A549 treated with AZD9567 at 1 μM for 4 hours (cell line): ENCODE measurements around the gene RNF175. TPM values are rescaled to one million over a fixed set of nuclear protein-coding genes. Genes with fewer than 3 reads are reported as not detected.

Source experiments
- total RNA-seq: library from RNA; stranded (reverse); fragments of 200-300 nt; extraction: Qiagen RNA extraction; gene quantifications from 5 replicates; pipeline ENCODE4 v1.2.3, GENCODE V29; 2022; ENCODE audit not compliant: insufficient read depth

RNF175 gene
- total RNA-seq: not detected in 5 replicates

GRCh38 chr4:153759407-153760316, at the start of gene RNF175:
RNF175 (minus strand) TSS chr4:153760024; CDS start chr4:153759862, 162 bp downstream.

DNA sequence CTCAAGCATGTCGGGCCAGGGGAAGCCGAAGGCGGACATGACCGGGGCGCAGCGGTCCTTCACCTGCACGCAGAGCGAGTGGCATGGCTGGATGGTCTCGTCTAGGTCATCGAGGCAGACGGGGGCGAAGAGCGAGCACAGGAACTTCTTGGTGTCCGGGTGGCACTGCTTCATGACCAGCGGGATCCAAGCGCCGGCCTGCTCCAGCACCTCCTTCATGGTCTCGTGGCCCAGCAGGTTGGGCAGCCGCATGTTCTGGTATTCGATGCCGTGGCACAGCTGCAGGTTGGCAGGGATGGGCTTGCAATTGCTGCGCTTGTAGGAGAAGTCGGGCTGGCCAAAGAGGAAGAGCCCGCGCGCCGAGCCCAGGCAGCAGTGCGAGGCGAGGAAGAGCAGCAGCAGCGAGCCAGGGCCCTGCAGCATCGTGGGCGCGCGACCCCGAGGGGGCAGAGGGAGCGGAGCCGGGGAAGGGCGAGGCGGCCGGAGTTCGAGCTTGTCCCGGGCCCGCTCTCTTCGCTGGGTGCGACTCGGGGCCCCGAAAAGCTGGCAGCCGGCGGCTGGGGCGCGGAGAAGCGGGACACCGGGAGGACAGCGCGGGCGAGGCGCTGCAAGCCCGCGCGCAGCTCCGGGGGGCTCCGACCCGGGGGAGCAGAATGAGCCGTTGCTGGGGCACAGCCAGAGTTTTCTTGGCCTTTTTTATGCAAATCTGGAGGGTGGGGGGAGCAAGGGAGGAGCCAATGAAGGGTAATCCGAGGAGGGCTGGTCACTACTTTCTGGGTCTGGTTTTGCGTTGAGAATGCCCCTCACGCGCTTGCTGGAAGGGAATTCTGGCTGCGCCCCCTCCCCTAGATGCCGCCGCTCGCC, 28.8 kb upstream of the RNF175 start, which contains the start of gene SFRP2:
SFRP2 (minus strand) TSS at position 671 of the 864 bp plus-strand sequence; CDS start at position 423, 248 bp downstream.

GRCh38 chr4:153684182-153684970, 75.4 kb downstream of the RNF175 start, which contains the start of gene TLR2:
TLR2 (plus strand) TSS chr4:153684280; CDS start chr4:153702908, 18,628 bp downstream.

Other genes with a start within 250 kb of the RNF175 start
- 0.33 to 0.58 TPM (median 0.41 TPM) in 4 of 5 replicates, not detected in the other for gene TLR2, start 75.7 kb downstream of the RNF175 start, total RNA-seq
- gene SFRP2, start 29.1 kb upstream of the RNF175 start, total RNA-seq: not detected in 5 replicates